ENCODE data around the gene NR4A1.

NR4A1 gene

GRCh38 chr12:52041695-52042123, 9.5 kb upstream of the NR4A1 start:
- DNase-seq (ENCODE audit: low read depth) = peak; percentile 73

GRCh38 chr12:52042706-52043385, 8.4 kb upstream of the NR4A1 start:
- DNase-seq (ENCODE audit: low read depth) = no peak

- peak; percentile 74 for DNase-seq (ENCODE audit: low read depth)
These were observed 7.6 kb upstream of the NR4A1 start for GRCh38 chr12:52043386-52044212.

GRCh38 chr12:52044292-52044983, 6.8 kb upstream of the NR4A1 start:
- DNase-seq (ENCODE audit: low read depth) = peak; percentile 92

GRCh38 chr12:52045794-52046199, 5.4 kb upstream of the NR4A1 start:
- no peak for DNase-seq (ENCODE audit: low read depth)

GRCh38 chr12:52046859-52047258, 4.4 kb upstream of the NR4A1 start:
- DNase-seq (ENCODE audit: low read depth) = no peak

- DNase-seq (ENCODE audit: low read depth) = no peak
These were observed 2.0 kb upstream of the NR4A1 start for GRCh38 chr12:52049286-52049685.

GRCh38 chr12:52049688-52050087, 1.6 kb upstream of the NR4A1 start:
- no peak for DNase-seq (ENCODE audit: low read depth)

- DNase-seq (ENCODE audit: low read depth) = no peak
These were observed 1.0 kb upstream of the NR4A1 start for GRCh38 chr12:52050116-52050757.

GRCh38 chr12:52052468-52053186, 1.4 kb downstream of the NR4A1 start:
- DNase-seq (ENCODE audit: low read depth) = no peak

- no peak for DNase-seq (ENCODE audit: low read depth)
These were observed 2.4 kb downstream of the NR4A1 start for GRCh38 chr12:52053536-52054209.

- no peak for DNase-seq (ENCODE audit: low read depth)
These were observed 3.1 kb downstream of the NR4A1 start for GRCh38 chr12:52054231-52054832.

- no peak for DNase-seq (ENCODE audit: low read depth)
These were observed 3.8 kb downstream of the NR4A1 start for GRCh38 chr12:52054833-52055730.

GRCh38 chr12:52055731-52056711, 4.8 kb downstream of the NR4A1 start:
- DNase-seq (ENCODE audit: low read depth) = no peak

- DNase-seq (ENCODE audit: low read depth) = no peak
These were observed 5.8 kb downstream of the NR4A1 start for GRCh38 chr12:52056801-52057637.

GRCh38 chr12:52057638-52058576, 6.7 kb downstream of the NR4A1 start:
- no peak for DNase-seq (ENCODE audit: low read depth)

All from EH (cell line).